HL-60/S4 (cell line): ENCODE measurements around the gene PZP.

Experiments
- in situ Hi-C: fragments of 300-500 bp; cut with MboI; formaldehyde crosslinking; loops from 2 replicates; pipeline ENCODE4 v1.14.3; 2022; ENCODE audit warnings: low sequenced_read_pairs

Gene PZP

GRCh38 chr12:9106610-9107541 lies 101.3 kb downstream of the PZP start:
- in situ Hi-C loops: no loop called here

DNA sequence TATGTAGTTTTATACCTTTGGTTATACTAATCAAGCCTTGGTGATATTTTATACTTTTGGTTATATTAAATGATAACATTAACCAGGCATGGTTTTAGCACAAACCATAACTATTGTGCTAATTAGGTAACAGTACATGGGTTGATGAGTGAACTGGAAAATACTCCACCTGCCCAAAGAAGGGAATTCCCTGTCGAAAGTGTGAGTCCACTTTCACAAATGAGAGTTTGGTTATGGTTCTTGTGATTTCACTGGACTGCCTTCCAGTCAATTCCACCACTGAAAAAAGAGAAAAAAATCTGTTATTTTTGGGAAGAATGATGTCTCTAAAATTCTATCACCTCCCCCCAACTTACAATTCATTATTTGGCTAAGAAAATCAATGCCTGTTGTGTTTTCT lies 102.1 kb downstream of the PZP start:
- in situ Hi-C loops: no loop called here

DNA sequence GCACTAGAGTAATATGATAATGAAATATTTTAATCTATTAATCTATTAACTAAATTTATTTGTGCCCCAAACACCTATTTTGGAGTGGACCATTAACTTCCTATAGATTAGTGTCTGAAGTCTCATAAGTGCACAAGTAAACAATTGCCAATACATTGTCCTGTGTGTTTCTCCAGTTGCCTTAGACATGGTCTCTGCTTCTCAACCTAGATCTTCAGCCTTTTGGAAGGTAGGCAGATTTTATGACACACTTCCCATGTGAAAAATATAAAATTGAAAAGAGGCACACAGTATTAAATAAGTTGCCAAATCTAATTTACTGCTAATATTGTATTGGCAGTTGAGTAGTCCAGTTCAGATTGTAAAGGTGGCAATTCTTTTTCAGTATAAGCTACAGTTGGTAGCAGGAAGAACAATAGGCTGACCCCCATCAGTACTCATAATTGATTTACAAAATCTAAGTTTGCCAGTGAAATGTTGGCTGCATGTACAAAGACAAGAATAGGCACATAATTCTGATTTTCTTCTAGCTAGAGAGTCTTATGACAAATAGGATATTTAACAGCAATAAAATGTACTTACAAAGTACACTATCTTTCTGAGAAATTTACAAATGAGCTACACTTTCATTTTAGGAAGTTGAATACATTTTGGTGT lies 103.3 kb downstream of the PZP start:
- in situ Hi-C loops: no loop called here

- in situ Hi-C loops: no loop called here
Measured at GRCh38 chr12:9104087-9104486, 104.1 kb downstream of the PZP start.

- in situ Hi-C loops: no loop called here
Measured at GRCh38 chr12:9103050-9103849, 104.9 kb downstream of the PZP start.

- in situ Hi-C loops: no loop called here
Measured at GRCh38 chr12:9101018-9101687, 107.0 kb downstream of the PZP start.

DNA sequence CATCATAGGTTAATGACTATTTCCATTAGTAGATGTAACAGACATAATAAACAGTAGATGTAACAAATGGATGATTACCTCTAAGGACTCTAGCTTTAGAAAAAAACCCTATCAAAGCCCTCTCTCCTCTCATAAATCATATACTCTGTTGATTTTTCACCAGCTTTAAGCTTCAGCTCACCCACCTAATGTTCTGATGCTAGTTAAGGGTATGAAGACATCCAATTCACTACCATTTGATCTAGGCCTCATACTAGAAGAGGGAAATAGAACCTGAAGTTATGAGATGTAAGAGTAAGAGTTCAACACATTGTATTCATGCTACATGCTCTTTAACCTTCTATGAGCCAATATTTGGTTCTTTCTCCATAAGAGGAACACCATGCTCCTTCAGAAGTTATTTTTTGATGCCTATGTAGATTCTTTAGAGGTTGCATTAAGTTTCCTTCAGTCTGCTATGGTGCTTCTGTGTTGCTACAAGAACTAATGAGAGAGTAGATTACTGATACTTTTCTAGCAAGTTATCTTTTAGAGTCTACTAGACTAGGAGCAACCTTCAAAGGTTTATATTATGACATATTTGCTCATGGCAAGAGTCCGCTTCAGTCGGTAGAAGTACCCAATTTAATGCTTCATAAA lies 108.5 kb downstream of the PZP start:
- in situ Hi-C loops: no loop called here
